Stimulated activated CD4-positive, alpha-beta T cell treated with anti-CD3 and anti-CD28 coated beads, Interleukin-4, amount 100 ng/mL, for 48 hours (primary cell): ENCODE data around the gene C17orf75.
"Not testable (repeated sequence)": the region's sequence is repeated elsewhere in the genome, so short reads cannot be mapped to it uniquely, and the experiment has no call there.

Source experiments
- DNase-seq, 2 donors: peaks; one replicate each; pipeline ENCODE4 v3.0.0-alpha.2; 2020; ENCODE audit warnings: low read depth in 2 of 2

C17orf75 gene, protein sequence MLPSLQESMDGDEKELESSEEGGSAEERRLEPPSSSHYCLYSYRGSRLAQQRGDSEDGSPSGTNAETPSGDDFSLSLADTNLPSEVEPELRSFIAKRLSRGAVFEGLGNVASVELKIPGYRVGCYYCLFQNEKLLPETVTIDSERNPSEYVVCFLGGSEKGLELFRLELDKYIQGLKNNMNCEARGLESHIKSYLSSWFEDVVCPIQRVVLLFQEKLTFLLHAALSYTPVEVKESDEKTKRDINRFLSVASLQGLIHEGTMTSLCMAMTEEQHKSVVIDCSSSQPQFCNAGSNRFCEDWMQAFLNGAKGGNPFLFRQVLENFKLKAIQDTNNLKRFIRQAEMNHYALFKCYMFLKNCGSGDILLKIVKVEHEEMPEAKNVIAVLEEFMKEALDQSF

GRCh38 chr17:32341857-32342602 lies at the start of gene C17orf75:
Gene C17orf75 (minus strand): TSS chr17:32342173. CDS start chr17:32342139, 34 bp downstream.
- peak; percentile 78 to 83 for DNase-seq

DNA sequence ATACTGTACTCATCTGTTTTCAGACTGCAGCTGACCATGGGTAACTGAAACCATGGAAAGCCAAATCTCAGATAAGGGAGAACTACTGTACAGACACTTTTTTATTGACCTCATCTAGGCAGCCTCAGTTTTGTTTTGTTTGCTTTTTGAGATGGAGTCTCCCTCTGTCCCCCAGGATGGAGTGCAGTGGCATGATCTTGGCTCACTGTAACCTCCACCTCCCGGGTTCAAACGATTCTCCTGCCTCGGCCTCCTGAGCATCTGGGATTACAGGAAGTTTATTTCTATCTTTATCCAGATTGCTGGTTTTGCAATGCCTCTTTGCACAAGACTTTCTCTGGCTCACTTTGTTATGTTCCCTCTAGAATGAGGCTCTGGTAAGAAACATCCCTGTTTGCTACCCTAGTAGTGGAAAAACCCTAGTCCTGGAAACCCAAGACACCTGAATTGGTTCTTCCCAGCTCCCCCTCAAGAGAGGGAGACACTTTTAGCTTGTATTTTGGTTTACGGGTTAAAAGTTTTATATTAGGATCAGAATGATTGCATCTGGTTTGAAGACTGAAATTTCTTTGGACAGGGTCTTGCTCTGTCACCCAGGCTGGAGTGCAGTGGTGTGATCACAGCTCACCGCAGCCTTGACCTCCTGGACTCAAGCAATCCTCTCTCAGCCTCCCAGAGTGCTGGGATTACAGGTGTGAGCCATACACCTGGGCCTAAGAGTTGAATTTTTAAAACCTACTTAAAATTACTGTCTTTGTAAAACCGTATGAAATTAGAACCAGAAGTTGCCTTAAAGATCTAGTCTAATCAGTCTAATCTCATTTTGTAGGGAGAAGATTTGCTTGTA lies 46.9 kb upstream of the C17orf75 start:
- DNase-seq = no peak

GRCh38 chr17:32388128-32388527 lies 46.2 kb upstream of the C17orf75 start:
- not testable (repeated sequence) for DNase-seq

DNA sequence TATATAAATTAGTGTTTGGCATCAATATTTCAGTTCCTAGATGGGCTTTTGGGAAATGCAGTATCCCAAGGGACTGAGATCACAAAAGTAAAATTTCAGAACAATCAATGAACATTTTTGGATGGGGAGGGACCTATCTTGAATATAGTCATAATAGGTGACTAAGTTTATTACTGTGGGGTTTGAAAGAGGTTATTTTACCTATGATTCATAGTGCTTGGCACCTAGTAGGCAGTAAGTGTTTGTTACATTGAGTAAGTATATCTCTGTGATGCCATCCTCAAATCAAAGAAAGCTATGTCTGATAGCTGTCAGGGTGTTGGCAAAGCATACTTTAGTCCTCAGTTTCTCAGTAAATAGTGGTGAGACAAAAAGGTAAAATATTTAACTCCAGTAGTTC lies 44.9 kb upstream of the C17orf75 start:
- DNase-seq = no peak

- DNase-seq = no peak
Observed at GRCh38 chr17:32385971-32386370, 44.0 kb upstream of the C17orf75 start.

- DNase-seq = no peak
Observed at GRCh38 chr17:32385121-32385520, 43.1 kb upstream of the C17orf75 start.

DNA sequence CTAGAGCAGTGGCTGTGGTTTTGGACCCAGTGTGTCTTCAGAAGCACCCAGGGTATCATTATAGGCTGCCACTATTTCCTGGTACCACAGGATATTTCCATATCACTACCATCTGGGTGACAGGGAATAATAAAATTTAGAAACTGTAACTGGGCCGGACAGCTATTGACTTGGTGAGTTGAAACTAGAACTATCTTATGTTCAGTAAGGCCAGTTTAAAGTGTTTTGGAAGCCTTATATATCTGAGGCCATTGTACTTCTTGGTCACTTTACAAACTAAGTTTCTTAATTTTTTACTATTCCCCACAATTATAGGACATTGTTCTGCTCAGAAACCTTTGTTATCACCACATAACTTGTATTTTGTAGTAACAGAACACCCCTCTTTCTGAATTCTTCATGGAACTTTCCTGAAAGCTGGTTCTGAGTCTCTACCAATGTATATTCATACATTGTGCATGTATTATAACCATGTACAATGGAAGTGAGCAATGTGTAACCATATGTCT lies 42.0 kb upstream of the C17orf75 start:
- DNase-seq = no peak

- no peak for DNase-seq
Observed at GRCh38 chr17:32382526-32383223, 40.7 kb upstream of the C17orf75 start.

GRCh38 chr17:32370426-32370825 lies 28.5 kb upstream of the C17orf75 start:
- DNase-seq = no peak

- DNase-seq = no peak
Observed at GRCh38 chr17:32361270-32361669, 19.3 kb upstream of the C17orf75 start.

DNA sequence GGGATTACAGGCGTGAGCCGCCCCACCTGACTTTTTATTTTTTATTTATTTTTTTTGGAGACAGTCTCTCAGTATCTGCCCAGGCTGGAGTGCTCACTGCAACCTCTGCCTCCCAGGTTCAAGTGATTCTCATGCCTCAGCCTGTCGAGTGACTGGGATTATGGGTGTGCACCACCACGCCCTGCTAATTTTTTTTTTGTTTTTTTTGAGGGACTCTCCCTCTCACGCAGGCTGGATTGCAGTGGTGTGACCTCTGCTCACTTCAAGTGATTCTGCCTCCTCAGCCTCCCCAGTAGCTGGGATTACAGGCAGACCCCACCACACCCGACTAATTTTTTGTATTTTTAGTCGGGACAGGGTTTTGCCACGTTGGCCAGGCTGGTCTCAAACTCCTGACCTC lies 15.6 kb upstream of the C17orf75 start:
- DNase-seq = no peak

DNA sequence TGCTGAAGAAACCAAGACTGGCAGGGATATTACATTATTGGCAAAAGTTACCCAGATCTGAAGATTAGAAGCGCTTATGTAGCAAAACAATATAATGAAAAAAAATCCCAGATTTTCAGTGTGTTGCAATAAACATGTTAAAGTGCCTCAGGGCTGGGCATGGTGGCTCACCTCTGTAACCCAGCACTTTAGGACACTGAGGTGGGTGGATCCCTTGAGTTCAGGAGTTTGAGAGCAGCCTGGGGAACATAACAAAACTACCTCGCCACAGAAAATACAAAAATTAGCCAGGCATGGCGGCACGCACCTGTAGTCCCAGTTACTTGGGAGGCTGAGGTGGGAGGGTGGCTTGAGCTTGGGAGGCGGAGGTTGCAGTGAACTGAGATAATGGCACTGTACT lies 14.8 kb upstream of the C17orf75 start:
- no peak for DNase-seq

- no peak for DNase-seq
Observed at GRCh38 chr17:32356378-32356743, 14.4 kb upstream of the C17orf75 start.

- DNase-seq = no peak
Observed at GRCh38 chr17:32355649-32356377, 13.8 kb upstream of the C17orf75 start.

DNA sequence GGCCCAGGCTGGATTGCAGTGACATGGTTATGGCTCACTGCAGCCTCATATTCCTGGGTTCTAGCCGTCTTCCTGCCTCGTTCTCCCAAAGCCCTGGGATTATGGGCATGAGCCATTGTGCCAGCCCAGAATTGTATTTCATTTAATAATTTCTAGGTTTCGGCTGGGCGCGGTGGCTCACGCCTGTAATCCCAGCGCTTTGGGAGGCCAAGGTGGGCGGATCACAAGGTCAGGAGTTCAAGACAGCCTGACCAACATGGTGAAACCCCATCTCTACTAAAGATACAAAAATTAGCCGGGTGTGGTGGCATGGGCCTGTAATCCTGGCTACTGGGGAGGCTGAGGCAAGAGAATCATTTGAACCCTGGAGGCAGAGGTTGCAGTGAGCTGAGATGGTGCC lies 10.8 kb upstream of the C17orf75 start:
- not testable (repeated sequence) for DNase-seq

GRCh38 chr17:32350666-32351418 lies 8.9 kb upstream of the C17orf75 start:
- no peak for DNase-seq

DNA sequence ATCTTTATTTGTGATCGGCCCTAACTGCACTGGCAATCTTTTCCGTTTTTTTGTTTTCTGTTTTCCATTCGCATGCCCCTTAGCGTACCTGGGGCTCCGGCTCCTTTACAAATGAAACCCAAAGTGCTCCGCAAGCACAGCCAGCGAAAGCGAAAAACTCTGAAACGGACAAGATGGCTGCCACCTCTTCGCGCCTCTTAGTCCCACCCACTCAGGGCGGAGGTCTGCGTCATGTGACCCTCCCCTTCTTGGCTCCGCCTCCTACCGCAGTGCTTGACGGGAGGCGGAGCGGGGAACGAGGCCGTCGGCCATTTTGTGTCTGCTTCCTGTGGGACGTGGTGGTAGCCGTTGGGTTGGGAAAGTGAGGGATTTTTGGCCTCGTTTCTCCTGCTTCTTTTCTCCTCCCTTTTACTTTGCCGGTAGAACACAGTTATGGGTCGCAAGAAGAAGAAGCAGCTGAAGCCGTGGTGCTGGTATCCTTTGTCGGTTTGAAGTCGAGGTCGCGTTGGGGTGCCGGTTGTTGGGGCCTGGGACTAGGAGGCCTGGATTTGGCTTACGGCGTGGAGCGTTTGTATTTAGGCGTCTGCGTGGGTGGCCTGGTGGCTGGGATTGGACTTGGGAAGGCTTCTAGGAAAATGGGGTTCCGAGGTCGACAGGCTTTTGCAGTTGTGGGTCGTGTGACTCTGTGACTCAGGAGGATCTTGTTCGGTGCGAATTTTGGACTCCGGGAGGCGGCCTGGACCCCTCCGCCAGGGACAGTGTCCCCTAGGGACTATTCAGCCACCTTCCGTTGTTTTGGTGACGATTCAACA lies 8.1 kb upstream of the C17orf75 start, which contains the start of gene ZNF207:
ZNF207 (plus strand) TSS at position 304 of the 812 bp plus-strand sequence; CDS start at position 433, 129 bp downstream.
- peak; percentile 92 to 93 for DNase-seq

DNA sequence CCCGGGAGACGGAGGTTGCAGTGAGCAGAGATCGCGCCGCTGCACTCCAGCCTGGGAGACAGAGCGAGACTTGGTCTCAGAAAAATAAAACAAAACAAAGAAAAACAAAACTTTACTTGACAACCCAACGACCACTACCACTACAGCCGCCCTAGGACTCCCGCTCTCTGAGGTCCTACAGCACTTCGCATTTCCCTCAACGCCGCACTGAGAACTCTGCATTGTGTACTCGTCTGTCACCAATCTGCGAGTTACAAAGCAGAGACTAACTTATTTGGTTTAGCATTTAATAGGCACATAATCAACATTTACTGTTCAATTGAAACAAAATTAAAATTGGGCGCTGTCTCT lies 7.5 kb upstream of the C17orf75 start:
- DNase-seq = no peak

DNA sequence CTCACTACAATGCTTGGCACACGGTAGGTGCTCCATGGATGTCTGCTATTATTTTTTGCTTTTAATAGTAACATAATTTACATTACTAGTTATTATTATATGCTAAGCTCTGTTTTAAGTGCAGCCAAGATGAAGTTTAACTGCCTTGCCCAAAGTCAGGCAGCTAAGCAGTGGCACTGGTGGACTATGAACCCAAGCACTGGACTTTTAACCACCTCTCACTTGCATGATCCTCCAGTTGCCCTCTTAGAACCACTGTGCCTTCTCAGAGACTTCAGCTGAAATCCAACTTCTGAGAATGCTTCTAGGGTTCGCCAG lies 6.5 kb upstream of the C17orf75 start:
- DNase-seq = no peak
